HepG2 (cell line): Measurements from ENCODE around the gene CYYR1. TPM values are rescaled to one million over a fixed set of nuclear protein-coding genes. Genes with fewer than 3 reads are reported as not detected.

Source experiments
- ATAC-seq: fragments of 200-7000 bp; cut with Tn5 transposase; 3 replicates; pipeline ENCODE4 v1.9.1; 2020; ENCODE audit warnings: mild to moderate bottlenecking, moderate library complexity
- BruUV-seq: library from RNA; stranded (reverse); fragments of 400-500 nt; replicated peaks from 2 replicates; lab custom pipeline; 2021; lab: Mats Ljungman, UMichigan
- CTCF ChIA-PET: fragments of 300-600 bp; formaldehyde crosslinking; extraction: SDS; loops from one replicate; lab custom pipeline; 2021; ENCODE audit warnings: low total read pairs, inconsistent platforms, low intra/inter-chr PET ratio; lab: Yijun Ruan, JAX
- POLR2A ChIA-PET: fragments of 350-600 bp; sonication (Branson Sonifier 250); formaldehyde crosslinking; loops from one replicate; lab custom pipeline; 2020; ENCODE audit warnings: antibody characterized with exemption, inconsistent platforms; lab: Yijun Ruan, JAX
- DNase-seq: peaks from one replicate; pipeline ENCODE4 v3.0.0-alpha.2; 2015; ENCODE audit warnings: low spot score
- FAIRE-seq: peaks from 3 replicates; lab custom pipeline; 2011; peaks lifted over from hg19 to GRCh38; lab: Jason Lieb, UNC
- H2AFZ ChIP-seq: one replicate; pipeline ENCODE4 v1.6.1; 2011; ENCODE audit warnings: low read length, inconsistent platforms
- H3K27ac ChIP-seq: fragments of 300-600 bp; 3 replicates; pipeline ENCODE4 v1.8.0; 2011; ENCODE audit warnings: mixed run types, mild to moderate bottlenecking, mixed read lengths, low read length, inconsistent platforms; ENCODE audit not compliant: insufficient read depth; ENCODE audit errors: extremely low read length
- H3K27me3 ChIP-seq, 2 experiments: fragments of 200-600 bp in 1 of 2; 2 replicates in 1 of 2; 3 replicates in 1 of 2; pipeline versions ENCODE4 v1.6.0 to v1.8.0; 2011; ENCODE audit warnings: low read length in 2 of 2, mild to moderate bottlenecking in 2 of 2, moderate library complexity in 2 of 2, inconsistent platforms in 1 of 2; ENCODE audit not compliant: insufficient read depth in 2 of 2, control insufficient read depth in 1 of 2
- H3K36me3 ChIP-seq, 2 experiments: fragments of 200-600 bp in 1 of 2; replicated peaks in 1 of 2; 2 replicates in 1 of 2; 3 replicates in 1 of 2; pipeline versions ENCODE4 v1.5.1 to v1.8.0; 2011; ENCODE audit warnings: low read length in 2 of 2, inconsistent platforms in 1 of 2; ENCODE audit not compliant: insufficient read depth in 2 of 2, control insufficient read depth in 1 of 2
- H3K4me1 ChIP-seq: 2 replicates; pipeline ENCODE4 v1.5.1; 2012; ENCODE audit warnings: low read length, inconsistent platforms; ENCODE audit not compliant: insufficient read depth
- H3K4me2 ChIP-seq: 2 replicates; pipeline ENCODE4 v1.6.0; 2011; ENCODE audit warnings: low read depth, low read length, inconsistent platforms
- H3K4me3 ChIP-seq, 3 experiments: fragments of 200-600 bp in 1 of 3; sonication (generic), shearing (Covaris generic) in 1 of 3; replicated peaks in 1 of 3; 2 replicates each; pipeline ENCODE4 v1.5.1; 2011 to 2016; ENCODE audit warnings: low read length in 3 of 3, inconsistent platforms in 2 of 3, low read depth in 2 of 3, mild to moderate bottlenecking in 2 of 3, control low read depth in 1 of 3, mixed read lengths in 1 of 3; ENCODE audit not compliant: insufficient read depth in 1 of 3
- H3K79me2 ChIP-seq: one replicate; pipeline ENCODE4 v1.6.1; 2011; ENCODE audit warnings: low read length, inconsistent platforms; ENCODE audit not compliant: insufficient read depth
- H3K9ac ChIP-seq: 2 replicates; pipeline ENCODE4 v1.6.0; 2011; ENCODE audit warnings: mild to moderate bottlenecking, low read depth, low read length, inconsistent platforms; ENCODE audit not compliant: insufficient read depth
- H3K9me3 ChIP-seq: 2 replicates; pipeline ENCODE4 v1.5.1; 2012; ENCODE audit warnings: mild to moderate bottlenecking, low read length
- H4K20me1 ChIP-seq: 2 replicates; pipeline ENCODE4 v1.6.0; 2011; ENCODE audit warnings: inconsistent platforms, mild to moderate bottlenecking, low read length, moderate library complexity; ENCODE audit not compliant: insufficient read depth
- GLMP ChIP-seq: sonication (generic); formaldehyde crosslinking; IDR thresholded peaks from 2 replicates; pipeline ENCODE4 v1.9.0; 2021; ENCODE audit warnings: missing genetic modification reagents, mild to moderate bottlenecking, borderline replicate concordance
- HOMEZ ChIP-seq: IDR thresholded peaks from 2 replicates; pipeline ENCODE4 v1.6.1; 2016; ENCODE audit warnings: low read depth
- RBAK ChIP-seq: sonication (generic); formaldehyde crosslinking; IDR thresholded peaks from 2 replicates; pipeline ENCODE4 v1.5.1; 2020; ENCODE audit warnings: mild to moderate bottlenecking, missing genetic modification reagents
- TBX2 ChIP-seq: sonication (generic); formaldehyde crosslinking; IDR thresholded peaks from 2 replicates; pipeline ENCODE4 v1.5.0; 2020; ENCODE audit warnings: missing genetic modification reagents, mild to moderate bottlenecking, borderline replicate concordance
- ZNF891 ChIP-seq: sonication (generic); formaldehyde crosslinking; IDR thresholded peaks from 2 replicates; pipeline ENCODE4 v1.5.0; 2020; ENCODE audit warnings: mild to moderate bottlenecking, missing genetic modification reagents
- WGBS: methylation state at CpG from one replicate; pipeline ENCODE4 v1.1.6; 2017; ENCODE audit warnings: low lambda C conversion rate; 5-methylcytosine and 5-hydroxymethylcytosine counted together
- in situ Hi-C: cut with HindIII; loops from 2 replicates; pipeline ENCODE4 v1.10.0; 2017; ENCODE audit warnings: low pct_unique_long_range_greater_than_20kb; ENCODE audit not compliant: extremely low pct_ligation_motif_present
- intact Hi-C: fragments of 100-400 bp; cut with micrococcal nuclease; formaldehyde crosslinking; loops from one replicate; pipeline ENCODE4 v1.10.0; 2022; ENCODE audit not compliant: unreplicated experiment
- polyA plus RNA-seq, 8 experiments: library from polyadenylated mRNA; depleted of rRNA in 3 of 8; stranded (reverse) in 7 of 8; unstranded in 1 of 8; fragments of >200 nt; fragmentation: Illumina TruSeq in 4 of 8; extraction: Trizol in 4 of 8; gene quantifications; 2 replicates each; pipeline versions ENCODE4 v1.2.1 to v1.2.3, GENCODE V29; 2011 to 2016; ENCODE audit warnings: low read depth in 4 of 8, missing spikeins in 1 of 8, mixed read lengths in 1 of 8; ENCODE audit not compliant: insufficient read depth in 1 of 8
- total RNA-seq, 5 experiments: library from RNA; depleted of rRNA; stranded (reverse); fragments of >200 nt; fragmentation: Illumina TruSeq; extraction: Trizol; gene quantifications; 2 replicates each; pipeline ENCODE4 v1.2.3, GENCODE V29; 2016; ENCODE audit warnings: low read depth in 1 of 5
- TF ChIP-seq, protein P1 (sequence below): sonication (generic); formaldehyde crosslinking; IDR thresholded peaks from 2 replicates; pipeline ENCODE4 v1.4.0; 2020; ENCODE audit warnings: mild to moderate bottlenecking, missing genetic modification reagents

Gene CYYR1
- total and polyA plus RNA-seq, 2 of the 13 experiments (the other 11 are each of a cell fraction or from before 2014, with no cell fraction given): not detected

- TF ChIP-seq, protein P1, sequence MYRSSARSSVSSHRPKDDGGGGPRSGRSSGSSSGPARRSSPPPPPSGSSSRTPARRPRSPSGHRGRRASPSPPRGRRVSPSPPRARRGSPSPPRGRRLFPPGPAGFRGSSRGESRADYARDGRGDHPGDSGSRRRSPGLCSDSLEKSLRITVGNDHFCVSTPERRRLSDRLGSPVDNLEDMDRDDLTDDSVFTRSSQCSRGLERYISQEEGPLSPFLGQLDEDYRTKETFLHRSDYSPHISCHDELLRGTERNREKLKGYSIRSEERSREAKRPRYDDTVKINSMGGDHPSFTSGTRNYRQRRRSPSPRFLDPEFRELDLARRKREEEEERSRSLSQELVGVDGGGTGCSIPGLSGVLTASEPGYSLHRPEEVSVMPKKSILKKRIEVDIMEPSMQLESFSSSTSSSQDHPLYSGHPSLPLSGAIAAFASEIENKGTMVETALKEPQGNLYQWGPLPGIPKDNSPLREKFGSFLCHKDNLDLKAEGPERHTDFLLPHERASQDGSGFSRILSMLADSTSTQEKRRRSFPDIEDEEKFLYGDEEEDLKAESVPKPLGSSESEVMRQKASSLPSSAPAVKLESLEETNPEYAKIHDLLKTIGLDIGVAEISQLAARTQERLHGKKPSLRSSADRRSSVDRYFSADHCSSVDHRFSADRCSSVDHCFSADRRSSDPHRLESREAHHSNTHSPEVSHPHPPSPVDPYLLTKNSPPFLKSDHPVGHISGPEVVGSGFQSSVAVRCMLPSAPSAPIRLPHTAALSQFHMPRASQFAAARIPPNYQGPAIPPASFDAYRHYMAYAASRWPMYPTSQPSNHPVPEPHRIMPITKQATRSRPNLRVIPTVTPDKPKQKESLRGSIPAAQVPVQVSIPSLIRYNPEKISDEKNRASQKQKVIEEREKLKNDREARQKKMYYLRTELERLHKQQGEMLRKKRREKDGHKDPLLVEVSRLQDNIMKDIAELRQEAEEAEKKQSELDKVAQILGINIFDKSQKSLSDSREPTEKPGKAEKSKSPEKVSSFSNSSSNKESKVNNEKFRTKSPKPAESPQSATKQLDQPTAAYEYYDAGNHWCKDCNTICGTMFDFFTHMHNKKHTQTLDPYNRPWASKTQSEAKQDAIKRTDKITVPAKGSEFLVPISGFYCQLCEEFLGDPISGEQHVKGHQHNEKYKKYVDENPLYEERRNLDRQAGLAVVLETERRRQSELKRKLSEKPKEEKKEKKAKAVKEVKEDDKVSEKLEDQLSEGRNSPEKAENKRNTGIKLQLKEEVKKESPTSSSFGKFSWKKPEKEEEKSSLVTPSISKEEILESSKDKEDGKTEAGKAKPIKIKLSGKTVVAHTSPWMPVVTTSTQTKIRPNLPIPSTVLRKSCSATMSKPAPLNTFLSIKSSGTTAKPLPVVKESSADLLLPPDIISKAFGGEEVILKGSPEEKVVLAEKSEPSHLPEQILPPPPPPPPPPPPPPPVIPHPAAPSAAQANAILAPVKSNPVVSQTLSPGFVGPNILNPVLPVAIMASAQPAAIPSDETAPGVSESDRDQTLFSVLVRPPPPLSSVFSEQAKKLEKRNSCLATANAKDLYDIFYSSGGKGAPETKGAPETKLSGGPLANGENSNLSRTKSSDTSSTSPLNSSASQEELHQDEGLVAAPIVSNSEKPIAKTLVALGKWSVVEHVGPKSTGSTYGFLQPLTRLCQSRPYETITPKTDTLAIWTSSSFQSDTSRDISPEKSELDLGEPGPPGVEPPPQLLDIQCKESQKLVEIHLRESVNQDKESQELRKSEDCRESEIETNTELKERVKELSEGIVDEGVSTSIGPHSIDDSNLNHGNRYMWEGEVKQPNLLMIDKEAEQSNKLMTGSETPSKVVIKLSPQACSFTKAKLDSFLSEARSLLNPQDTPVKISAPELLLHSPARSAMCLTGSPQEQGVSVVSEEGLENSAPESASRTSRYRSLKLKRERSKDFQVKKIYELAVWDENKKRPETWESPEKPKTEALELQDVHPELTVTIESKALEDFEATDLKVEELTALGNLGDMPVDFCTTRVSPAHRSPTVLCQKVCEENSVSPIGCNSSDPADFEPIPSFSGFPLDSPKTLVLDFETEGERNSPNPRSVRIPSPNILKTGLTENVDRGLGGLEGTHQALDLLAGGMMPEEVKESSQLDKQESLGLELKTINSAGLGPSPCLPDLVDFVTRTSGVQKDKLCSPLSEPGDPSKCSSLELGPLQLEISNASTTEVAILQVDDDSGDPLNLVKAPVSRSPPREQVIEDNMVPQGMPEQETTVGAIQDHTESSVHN (CRISPR knock-in tag): no peak
- no peak for TF ChIP-seq HOMEZ (CRISPR knock-in tag)
These were observed 53.9 kb downstream of the CYYR1 start (continued) for GRCh38 chr21:26519142-26519541.

GRCh38 chr21:26515257-26515656 lies 57.8 kb downstream of the CYYR1 start:
- no peak for DNase-seq
- WGBS: 1% methylated on average over 3 of the region's 3 CpGs
- Histone ChIP-seq H3K4me3 (no peak overlapping the region), H3K27me3 (no peaks in the 10 kb centered on the region), H3K4me2 (no peak overlapping the region), H3K4me1 (no peaks in the 10 kb centered on the region)
- in situ Hi-C loops: no loop called here
- intact Hi-C loops: no loop called here
- no peak for TF ChIP-seq ZNF891 (CRISPR knock-in tag)
- no peak for TF ChIP-seq RBAK (CRISPR knock-in tag)
- no peak for TF ChIP-seq TBX2
- no peak for TF ChIP-seq GLMP (CRISPR knock-in tag)
- TF ChIP-seq, all 625 proteins: peak for 0
- H3K79me2 ChIP-seq: no peaks in the 10 kb centered on the region
- FAIRE-seq (no peak), ATAC-seq (no peak)
- no peak overlapping the region for H3K27ac ChIP-seq
- H2AFZ ChIP-seq: no peak overlapping the region
- H3K9ac ChIP-seq: no peak overlapping the region
- H4K20me1 ChIP-seq: no peaks in the 10 kb centered on the region
- ChIA-PET CTCF (no interaction called here), POLR2A (no interaction called here)
- peaks cover 84% of the 10 kb centered on the region for H3K9me3 ChIP-seq
- no peaks in the 10 kb centered on the region for H3K36me3 ChIP-seq
- BruUV-seq: no TSS peak
